Fibroblast of skin of back (primary cell): Measurements from ENCODE around the gene KRT76.

ENCODE experiments used
- DNase-seq: peaks from one replicate; pipeline ENCODE4 v3.0.0-alpha.2; 2013

Gene KRT76

DNA sequence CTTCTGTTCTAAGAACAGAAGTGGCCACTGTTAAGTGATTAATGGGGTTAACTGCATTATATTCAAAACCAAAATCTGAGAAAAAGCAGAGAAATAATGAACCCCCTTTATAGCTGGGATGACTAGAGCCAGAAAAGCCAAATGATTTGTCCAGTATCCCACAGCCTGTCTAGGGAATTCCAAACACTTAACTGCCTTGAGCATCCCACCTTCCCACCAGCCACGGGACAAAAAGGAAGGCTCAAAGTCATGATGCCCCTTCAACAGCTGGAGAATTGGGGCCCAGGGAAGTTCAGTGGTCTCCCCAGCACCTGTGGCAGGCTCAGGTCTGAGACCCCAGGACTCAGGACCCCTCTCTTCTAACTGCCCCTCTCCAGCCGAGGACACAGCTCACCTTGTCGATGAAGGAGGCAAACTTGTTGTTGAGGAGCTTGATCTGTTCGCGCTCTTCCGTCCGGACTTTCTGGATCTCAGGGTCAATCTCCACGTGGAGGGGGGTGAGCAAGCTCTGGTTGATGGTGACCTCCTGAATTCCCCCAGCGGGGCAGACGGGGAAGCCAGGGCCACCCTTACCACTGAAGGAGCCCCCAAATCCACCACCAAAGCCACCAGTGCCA, 36.2 kb upstream of the KRT76 start:
- DNase-seq: no peak

GRCh38 chr12:52812749-52813148, 35.6 kb upstream of the KRT76 start:
- no peak for DNase-seq

DNA sequence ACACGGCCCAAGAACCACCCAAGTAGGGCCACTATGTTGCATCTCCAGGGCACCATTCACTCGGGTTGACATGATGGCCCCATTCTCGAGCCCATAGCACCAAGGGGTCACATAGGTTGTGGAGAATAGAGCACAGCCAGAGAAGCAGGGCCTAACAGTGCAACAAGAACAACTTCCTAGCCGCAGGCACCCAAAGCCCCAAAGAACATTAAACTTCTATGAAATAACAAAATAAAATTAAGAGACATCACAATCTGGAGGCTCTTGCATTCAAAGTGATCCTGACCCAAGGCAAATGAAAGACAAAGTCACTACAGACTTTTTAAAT, 34.9 kb upstream of the KRT76 start:
- no peak for DNase-seq

DNA sequence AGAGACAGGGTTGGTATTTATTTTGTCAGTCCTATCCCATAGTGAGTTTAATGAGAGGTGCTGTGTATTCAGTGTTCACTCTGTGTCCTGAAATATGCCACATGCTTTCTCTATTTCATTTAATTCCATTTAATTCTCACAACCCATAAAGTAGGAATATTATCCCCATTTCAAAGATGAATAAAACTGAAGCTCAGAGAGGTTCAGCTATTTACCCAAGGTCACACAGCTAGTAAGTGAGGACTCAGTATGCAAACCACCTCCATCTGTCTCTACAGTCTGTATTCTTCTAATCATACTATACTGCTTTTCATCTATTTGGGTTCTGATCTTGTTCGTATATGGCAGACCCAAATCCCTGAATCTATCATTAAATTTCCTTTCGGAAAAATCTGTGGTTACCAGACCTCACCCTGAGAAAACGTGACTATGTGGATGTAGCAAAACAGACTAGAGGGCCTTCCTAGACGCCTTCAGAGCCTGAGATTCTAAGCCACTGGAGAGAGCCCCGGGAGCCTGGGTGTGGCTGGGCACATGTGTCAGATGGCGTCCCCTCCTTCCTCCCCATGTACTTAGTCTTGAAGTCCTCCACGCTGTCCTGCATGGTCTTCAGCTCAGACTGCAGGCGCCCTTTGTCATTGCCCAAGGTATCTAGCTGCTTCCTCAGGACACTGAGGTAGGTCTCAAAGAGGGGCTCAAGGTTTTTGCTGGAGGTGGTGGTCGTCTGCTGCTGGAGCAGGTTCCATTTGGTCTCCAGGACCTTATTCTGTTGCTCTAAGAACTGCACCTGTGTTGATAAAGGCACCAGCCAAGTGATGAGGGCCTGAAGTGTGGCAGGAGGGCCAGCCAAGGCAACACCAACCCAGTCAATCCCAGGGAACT, 34.3 kb upstream of the KRT76 start:
- DNase-seq: no peak

- DNase-seq: no peak
These were observed 33.4 kb upstream of the KRT76 start for GRCh38 chr12:52810554-52810953.

GRCh38 chr12:52809166-52809565, 32.0 kb upstream of the KRT76 start:
- no peak for DNase-seq

- DNase-seq: no peak
These were observed 31.5 kb upstream of the KRT76 start for GRCh38 chr12:52808573-52809160.

- DNase-seq: no peak
These were observed 30.7 kb upstream of the KRT76 start for GRCh38 chr12:52807544-52808470.

- no peak for DNase-seq
These were observed 29.8 kb upstream of the KRT76 start for GRCh38 chr12:52806821-52807543.

- DNase-seq: no peak
These were observed 29.1 kb upstream of the KRT76 start for GRCh38 chr12:52806169-52806811.

DNA sequence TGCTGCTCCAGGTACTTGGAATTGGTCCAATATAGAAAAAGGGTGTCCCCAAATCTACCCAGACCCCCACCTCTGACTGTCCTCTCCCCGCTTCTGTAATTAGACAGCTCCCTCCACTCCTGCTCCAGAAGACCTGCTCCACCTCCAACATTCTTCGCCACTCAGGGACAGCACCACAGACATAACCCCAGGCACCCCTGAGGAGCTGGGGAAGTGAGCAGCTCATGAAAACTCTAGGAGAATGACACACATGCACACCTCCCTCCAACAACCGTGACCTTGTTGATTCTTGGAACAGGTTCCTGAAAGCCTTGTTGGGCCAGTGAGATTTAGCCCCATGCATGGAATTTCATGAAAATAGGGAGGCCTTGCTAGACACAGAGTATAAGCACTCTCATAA, 28.6 kb upstream of the KRT76 start:
- no peak for DNase-seq

- DNase-seq: no peak
These were observed 27.9 kb upstream of the KRT76 start for GRCh38 chr12:52805000-52805399.

GRCh38 chr12:52802442-52802841, 25.3 kb upstream of the KRT76 start:
- no peak for DNase-seq

- no peak for DNase-seq
These were observed 24.6 kb upstream of the KRT76 start for GRCh38 chr12:52801773-52802172.

DNA sequence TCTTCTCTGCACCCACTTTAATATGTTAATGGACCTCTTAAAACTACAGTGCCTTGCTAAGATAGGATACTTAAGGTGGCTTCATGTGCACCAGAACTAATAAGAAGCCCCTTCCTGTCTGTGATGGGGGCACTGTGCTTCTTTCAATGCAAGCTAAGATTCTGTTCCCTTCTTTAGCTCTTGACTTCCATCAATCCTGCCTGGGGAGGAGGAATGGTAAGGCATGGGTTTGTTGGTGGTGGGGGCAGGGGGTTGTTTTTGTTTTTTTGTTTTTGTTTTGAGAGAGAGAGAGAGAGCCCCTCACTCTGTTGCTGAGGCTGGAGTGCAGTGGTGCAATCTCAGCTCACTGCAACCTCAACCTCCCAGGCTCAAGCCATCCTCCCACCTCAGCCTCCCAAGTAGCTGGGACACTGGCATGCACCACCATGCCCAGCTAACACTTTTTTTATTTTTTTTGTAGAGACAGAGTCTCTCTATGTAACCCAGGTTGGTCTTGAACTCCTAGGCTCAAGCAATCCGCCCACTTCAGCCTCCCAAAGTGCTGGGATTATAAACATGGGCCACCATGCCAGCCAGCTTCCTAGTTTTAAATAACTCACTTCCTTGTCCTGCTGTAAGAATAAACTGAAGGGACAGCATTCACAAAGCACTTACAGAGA, 23.2 kb upstream of the KRT76 start:
- no peak for DNase-seq

GRCh38 chr12:52799505-52800211, 22.5 kb upstream of the KRT76 start:
- no peak for DNase-seq

DNA sequence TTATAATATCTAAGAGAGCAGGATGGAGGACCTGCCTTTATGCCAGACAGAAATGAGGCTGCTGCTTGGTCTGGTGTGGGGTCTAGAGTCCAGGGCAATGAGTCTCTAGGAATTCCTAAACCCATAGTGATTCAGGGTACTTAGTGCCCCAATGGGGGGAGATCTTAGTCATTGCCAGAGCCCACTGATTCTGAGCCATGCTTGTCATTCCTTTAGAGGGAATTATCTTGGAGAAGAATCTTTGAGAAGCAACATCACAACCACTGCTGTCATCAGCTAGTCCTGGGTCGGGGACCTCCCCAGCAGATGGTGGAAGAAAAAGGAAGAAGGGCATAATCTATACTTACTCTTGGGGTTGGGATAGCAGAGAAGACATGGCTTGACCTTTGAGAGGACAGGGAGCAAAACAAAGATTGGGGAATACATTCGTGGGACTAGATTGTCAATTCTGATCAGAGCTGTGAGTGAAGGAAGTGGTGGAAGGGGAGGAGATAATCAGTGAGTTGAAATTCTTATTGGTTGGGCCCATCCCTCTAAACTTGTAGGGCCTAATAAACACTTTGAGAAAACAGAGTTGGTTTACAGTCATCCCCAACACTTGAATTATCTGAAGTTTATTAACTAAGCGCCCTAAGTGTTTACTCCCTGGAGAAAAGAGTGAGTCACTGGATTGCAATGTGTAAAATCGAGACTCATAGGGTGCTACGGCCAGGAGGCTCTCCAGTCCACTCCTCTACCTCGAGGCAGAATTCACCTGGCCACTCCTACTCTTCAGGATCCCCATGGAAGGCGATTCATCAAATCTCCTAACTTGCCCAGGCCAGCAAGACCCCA, 21.7 kb upstream of the KRT76 start:
- peak; percentile 82 for DNase-seq

GRCh38 chr12:52798003-52798670, 21.0 kb upstream of the KRT76 start:
- peak; percentile 75 for DNase-seq

DNA sequence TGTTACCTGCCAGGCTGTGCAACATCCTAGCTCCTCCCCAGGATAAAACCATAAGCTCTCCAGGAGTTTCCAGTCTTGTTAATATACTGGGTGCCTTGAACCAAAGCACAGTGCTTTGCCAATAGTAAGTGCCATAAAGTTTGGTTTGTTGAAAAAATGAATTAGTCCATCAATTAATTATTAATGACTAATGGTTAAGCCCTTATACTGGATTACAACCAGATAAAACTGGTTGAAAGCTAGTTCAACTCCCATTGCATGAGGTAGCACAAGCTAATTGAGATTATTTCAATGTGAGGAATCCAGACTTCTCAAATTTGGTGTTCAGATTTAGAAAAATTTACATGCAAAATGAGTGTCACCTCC, 20.4 kb upstream of the KRT76 start:
- no peak for DNase-seq
